Spleen (tissue), 11 donors: ENCODE results near the gene DHX9. TPM values are rescaled to one million over a fixed set of nuclear protein-coding genes. Genes with fewer than 3 reads are reported as not detected.

ENCODE experiments used
- DNase-seq: peaks from one replicate; pipeline ENCODE4 v3.0.0-alpha.2; 2020
- H3K27ac ChIP-seq, 8 donors: fragments of 200-600 bp; sonication (generic) in 7 of 8; 1 replicate in 4 of 8; 2 replicates in 4 of 8; pipeline versions ENCODE4 v1.5.0 to v1.8.0; 2016 to 2021; ENCODE audit warnings: inconsistent platforms in 4 of 8, mild to moderate bottlenecking in 4 of 8, moderate library complexity in 1 of 8
- H3K27me3 ChIP-seq, 7 donors: fragments of 200-600 bp; sonication (generic) in 6 of 7; replicated peaks in 1 of 7; 1 replicate in 4 of 7; 2 replicates in 3 of 7; pipeline versions ENCODE4 v1.5.0 to v1.8.0; 2016 to 2021; ENCODE audit warnings: inconsistent platforms in 3 of 7, mild to moderate bottlenecking in 1 of 7
- H3K36me3 ChIP-seq, 6 donors: fragments of 200-600 bp; sonication (generic) in 5 of 6; 1 replicate in 4 of 6; 2 replicates in 2 of 6; pipeline versions ENCODE4 v1.5.0 to v1.8.0; 2016 to 2021; ENCODE audit warnings: inconsistent platforms in 2 of 6
- H3K4me1 ChIP-seq, 6 donors: fragments of 200-600 bp; sonication (generic) in 5 of 6; 1 replicate in 3 of 6; 2 replicates in 3 of 6; pipeline versions ENCODE4 v1.5.0 to v1.8.0; 2016 to 2021; ENCODE audit warnings: inconsistent platforms in 3 of 6
- H3K4me3 ChIP-seq, 8 donors: fragments of 200-600 bp; sonication (generic) in 7 of 8; 1 replicate in 4 of 8; 2 replicates in 4 of 8; pipeline versions ENCODE4 v1.5.0 to v1.8.0; 2016 to 2021; ENCODE audit warnings: inconsistent platforms in 4 of 8, mild to moderate bottlenecking in 4 of 8, moderate library complexity in 2 of 8
- H3K9me3 ChIP-seq, 8 donors: fragments of 200-600 bp; sonication (generic) in 7 of 8; 1 replicate in 4 of 8; 2 replicates in 4 of 8; pipeline versions ENCODE4 v1.5.0 to v1.8.0; 2016 to 2021; ENCODE audit warnings: inconsistent platforms in 4 of 8
- POLR2A ChIP-seq, 3 donors: fragments of 450-650 bp; IDR thresholded peaks; one replicate each; pipeline ENCODE4 v1.5.1; 2017; ENCODE audit warnings: antibody characterized with exemption in 3 of 3, mild to moderate bottlenecking in 1 of 3
- POLR2AphosphoS5 ChIP-seq, 3 donors: sonication (generic); formaldehyde crosslinking; IDR thresholded peaks; one replicate each; pipeline ENCODE4 v1.5.1; 2017; ENCODE audit warnings: antibody characterized with exemption in 3 of 3
- WGBS, 5 donors: extraction: QIAGEN DNeasy Blood & Tissue Kit in 3 of 5; methylation state at CpG; one replicate each; pipeline versions ENCODE4 v1.1.5 to v1.1.7; 2013 to 2018; 5-methylcytosine and 5-hydroxymethylcytosine counted together
- intact Hi-C: fragments of 100-400 bp; cut with DNase I; formaldehyde crosslinking; loops from one replicate; pipeline ENCODE4 v1.15.0; 2023; ENCODE audit warnings: low total_unique reads
- polyA plus RNA-seq, 3 donors: library from polyadenylated mRNA; stranded (reverse); fragments of 200-250 nt; gene quantifications; one replicate each; pipeline ENCODE4 v1.2.1, GENCODE V29; 2013
- total RNA-seq, 7 donors: library from RNA; depleted of rRNA in 3 of 7; stranded (reverse); fragments of >200 nt in 3 of 7; fragmentation: NEBNext Ultra II Directional in 4 of 7; extraction: Animal tissue kit (Norgen Biotek cat#: 25700) in 4 of 7; gene quantifications; one replicate each; pipeline versions ENCODE4 v1.1.0 to v1.2.1, GENCODE V29; 2016 to 2021
- TF ChIP-seq, protein P1 (sequence below), 11 experiments: fragments of 200-600 bp in 7 of 11; fragments of 450-650 bp in 4 of 11; sonication (generic) in 4 of 11; IDR thresholded peaks in 8 of 11; conservative IDR thresholded peaks in 3 of 11; 1 replicate in 7 of 11; 2 replicates in 4 of 11; pipeline versions ENCODE4 v1.4.0 to v1.8.0; 2016 to 2021; ENCODE audit warnings: antibody characterized with exemption in 11 of 11, inconsistent platforms in 4 of 11, mild to moderate bottlenecking in 1 of 11
- donor health status: healthy with polysubstance abuse.
- donor health status: DM: no; HTN: no; CAD: no; lungs with moderate emphysema.
- donor health status: DM: no; HTN: no; CAD: no.
- donor health status: Bipolar disorder and iron deficiency.
- donor health status: healthy.
- donor health status: DM: no; HTN: no; CAD: no.
- donor health status: DM: yes; HTN: yes; CAD: no.

The DHX9 gene
- total and polyA plus RNA-seq, 10 donors: 61.0 to 145 (median 110) TPM

DNA sequence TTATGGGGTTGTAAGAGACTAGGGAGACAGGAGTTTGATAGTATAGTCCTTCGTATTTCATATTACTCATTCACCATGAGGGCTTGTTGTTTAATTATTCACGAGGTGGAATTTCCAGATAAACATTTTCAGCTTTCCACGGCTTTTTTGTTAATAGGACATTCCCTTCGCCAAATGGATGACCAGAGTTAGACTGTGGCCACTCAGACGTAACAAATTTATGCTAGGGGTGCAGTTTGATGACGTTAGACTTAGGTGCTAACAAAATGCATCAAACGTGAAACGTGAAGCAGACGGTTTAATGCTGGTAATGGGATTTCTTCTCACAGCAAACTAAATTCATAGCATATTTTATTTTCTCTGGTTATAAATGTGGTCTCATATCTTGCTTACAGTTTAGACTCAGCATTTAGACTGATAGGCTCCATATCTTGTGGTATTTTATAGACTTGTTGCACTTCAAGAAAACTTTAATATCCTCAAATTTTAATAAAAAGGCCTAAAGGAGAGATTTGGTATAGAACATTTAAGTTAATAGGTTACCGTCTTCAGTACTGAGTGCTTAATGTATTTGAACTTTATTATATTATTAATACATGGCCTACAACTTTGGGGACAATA, 2.3 kb downstream of the DHX9 start:
- no peak for DNase-seq
- H3K36me3 ChIP-seq: peaks cover 0 to 41% (median 30%) of the 10 kb centered on the region in 6 donors
- no peaks in the 10 kb centered on the region for H3K9me3 ChIP-seq
- no peaks in the 10 kb centered on the region for H3K27me3 ChIP-seq
- WGBS, 5 donors: 45 to 56% (median 53%) methylated on average over 10 of the region's 10 CpGs
- peak overlapping the region in 1 of 8 donors; percentile 97 for H3K27ac ChIP-seq
- TF ChIP-seq POLR2A (IDR thresholded peaks at IDR 0.05): no peak
- TF ChIP-seq POLR2AphosphoS5 (IDR thresholded peaks at IDR 0.05): no peak
- TF ChIP-seq, protein P1, sequence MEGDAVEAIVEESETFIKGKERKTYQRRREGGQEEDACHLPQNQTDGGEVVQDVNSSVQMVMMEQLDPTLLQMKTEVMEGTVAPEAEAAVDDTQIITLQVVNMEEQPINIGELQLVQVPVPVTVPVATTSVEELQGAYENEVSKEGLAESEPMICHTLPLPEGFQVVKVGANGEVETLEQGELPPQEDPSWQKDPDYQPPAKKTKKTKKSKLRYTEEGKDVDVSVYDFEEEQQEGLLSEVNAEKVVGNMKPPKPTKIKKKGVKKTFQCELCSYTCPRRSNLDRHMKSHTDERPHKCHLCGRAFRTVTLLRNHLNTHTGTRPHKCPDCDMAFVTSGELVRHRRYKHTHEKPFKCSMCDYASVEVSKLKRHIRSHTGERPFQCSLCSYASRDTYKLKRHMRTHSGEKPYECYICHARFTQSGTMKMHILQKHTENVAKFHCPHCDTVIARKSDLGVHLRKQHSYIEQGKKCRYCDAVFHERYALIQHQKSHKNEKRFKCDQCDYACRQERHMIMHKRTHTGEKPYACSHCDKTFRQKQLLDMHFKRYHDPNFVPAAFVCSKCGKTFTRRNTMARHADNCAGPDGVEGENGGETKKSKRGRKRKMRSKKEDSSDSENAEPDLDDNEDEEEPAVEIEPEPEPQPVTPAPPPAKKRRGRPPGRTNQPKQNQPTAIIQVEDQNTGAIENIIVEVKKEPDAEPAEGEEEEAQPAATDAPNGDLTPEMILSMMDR (IDR thresholded peaks at IDR 0.05 in 8 of 11, conservative IDR thresholded peaks at IDR 0.05 in 3 of 11): no peak
- intact Hi-C loops: no loop called here
- peaks cover 26 to 74% (median 56%) of the 10 kb centered on the region in 6 donors for H3K4me1 ChIP-seq
- H3K4me3 ChIP-seq: peak overlapping the region in 4 of 8 donors; percentile 71 to 88 (median 81)

DNA sequence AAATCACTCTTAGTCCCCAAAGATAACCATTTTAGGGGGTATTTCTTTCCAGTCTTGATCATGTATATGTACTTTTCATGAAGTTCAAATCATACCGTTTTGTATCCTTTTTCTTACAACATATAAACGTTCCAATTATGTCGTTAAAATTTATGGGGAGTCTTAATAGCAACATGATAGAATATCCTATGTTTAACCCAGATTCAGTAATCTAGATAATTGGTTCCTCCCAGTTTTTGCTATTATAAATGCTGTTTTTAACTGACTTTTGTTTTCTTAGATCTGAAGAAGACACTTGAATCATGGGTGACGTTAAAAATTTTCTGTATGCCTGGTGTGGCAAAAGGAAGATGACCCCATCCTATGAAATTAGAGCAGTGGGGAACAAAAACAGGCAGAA, 3.1 kb downstream of the DHX9 start:
- intact Hi-C loops: no loop called here
- H3K4me1 ChIP-seq: peaks cover 26 to 80% (median 57%) of the 10 kb centered on the region in 6 donors
- H3K27ac ChIP-seq: no peak overlapping the region
- WGBS, 5 donors: 42 to 54% (median 52%) methylated on average over 4 of the region's 4 CpGs
- peaks cover 0 to 49% (median 37%) of the 10 kb centered on the region in 6 donors for H3K36me3 ChIP-seq
- no peak for DNase-seq
- TF ChIP-seq POLR2AphosphoS5 (IDR thresholded peaks at IDR 0.05) (no peak), POLR2A (IDR thresholded peaks at IDR 0.05) (no peak)
- TF ChIP-seq, protein P1 (IDR thresholded peaks at IDR 0.05 in 8 of 11, conservative IDR thresholded peaks at IDR 0.05 in 3 of 11): no peak
- no peaks in the 10 kb centered on the region for H3K27me3 ChIP-seq
- H3K4me3 ChIP-seq: peak overlapping the region in 1 of 8 donors; percentile 82
- H3K9me3 ChIP-seq: no peaks in the 10 kb centered on the region

DNA sequence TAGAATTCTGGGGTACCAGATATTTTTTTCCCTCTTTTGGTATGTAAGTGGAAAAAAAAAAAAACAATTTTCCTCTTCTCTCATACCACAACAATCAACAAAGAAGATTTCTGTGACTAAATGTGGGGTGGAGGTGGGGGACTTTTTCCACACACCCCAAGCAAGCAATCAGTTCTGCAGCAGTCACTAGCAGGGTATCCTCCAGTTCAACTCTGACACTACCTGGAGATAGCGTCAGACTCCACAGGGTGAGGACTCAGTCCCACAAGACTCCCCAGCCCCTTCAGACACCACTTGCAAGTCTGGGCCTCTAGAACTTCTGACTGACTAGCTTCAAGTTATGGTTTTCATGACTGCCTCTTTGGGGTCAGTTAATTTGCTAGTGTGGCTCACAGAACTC, 6.2 kb downstream of the DHX9 start:
- no peak for DNase-seq
- Histone ChIP-seq H3K4me1 (peaks cover 26 to 97% (median 59%) of the 10 kb centered on the region in 6 donors), H3K36me3 (peaks cover 0 to 80% (median 61%) of the 10 kb centered on the region in 6 donors), H3K4me3 (no peak overlapping the region), H3K9me3 (no peaks in the 10 kb centered on the region), H3K27me3 (no peaks in the 10 kb centered on the region), H3K27ac (no peak overlapping the region)
- TF ChIP-seq, protein P1 (IDR thresholded peaks at IDR 0.05 in 8 of 11, conservative IDR thresholded peaks at IDR 0.05 in 3 of 11): no peak
- no peak for TF ChIP-seq POLR2AphosphoS5 (IDR thresholded peaks at IDR 0.05)
- no peak for TF ChIP-seq POLR2A (IDR thresholded peaks at IDR 0.05)
- intact Hi-C loops: no loop called here
- WGBS, 5 donors: 85 to 96% (median 94%) methylated on average over 1 of the region's 1 CpG

DNA sequence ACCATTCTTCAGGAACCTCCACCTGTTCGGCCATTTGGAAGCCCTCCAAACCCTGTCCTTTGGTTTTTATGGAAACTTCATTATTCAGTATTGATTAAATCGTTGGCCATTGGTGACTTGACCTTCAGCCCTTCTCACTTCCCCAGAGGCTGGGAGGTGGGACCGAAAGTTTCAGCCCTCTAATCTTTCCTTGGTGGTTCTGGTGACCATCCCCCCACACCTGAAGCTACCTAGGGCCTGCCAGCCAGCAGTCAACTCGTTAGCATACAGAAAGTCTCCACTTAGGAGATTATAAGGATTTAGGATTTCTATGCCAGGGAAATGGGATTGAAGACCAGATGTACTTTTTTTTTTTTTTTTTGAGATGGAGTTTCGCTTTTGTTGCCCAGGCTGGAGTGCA, 6.7 kb downstream of the DHX9 start:
- H3K9me3 ChIP-seq: no peaks in the 10 kb centered on the region
- peaks cover 0 to 85% (median 65%) of the 10 kb centered on the region in 6 donors for H3K36me3 ChIP-seq
- intact Hi-C loops: no loop called here
- H3K4me1 ChIP-seq: peaks cover 24 to 96% (median 55%) of the 10 kb centered on the region in 6 donors
- DNase-seq: no peak
- no peak overlapping the region for H3K4me3 ChIP-seq
- 83 to 90% (median 86%) methylated on average over 5 of the region's 5 CpGs for WGBS, 5 donors
- TF ChIP-seq, protein P1 (IDR thresholded peaks at IDR 0.05 in 8 of 11, conservative IDR thresholded peaks at IDR 0.05 in 3 of 11): no peak
- TF ChIP-seq POLR2AphosphoS5 (IDR thresholded peaks at IDR 0.05) (no peak), POLR2A (IDR thresholded peaks at IDR 0.05) (no peak)
- H3K27me3 ChIP-seq: no peaks in the 10 kb centered on the region
- no peak overlapping the region for H3K27ac ChIP-seq
